DND-41 (cell line): ENCODE measurements around the gene MESP2.

Experiments
- EZH2 ChIP-seq: IDR thresholded peaks from 3 replicates; pipeline ENCODE4 v1.6.1; 2012; ENCODE audit warnings: borderline replicate concordance, low read depth, mild to moderate bottlenecking, moderate library complexity, low read length, inconsistent platforms; ENCODE audit not compliant: severe bottlenecking
- TF ChIP-seq, protein P1 (sequence below): IDR thresholded peaks from 2 replicates; pipeline ENCODE4 v1.5.1; 2012; ENCODE audit warnings: borderline replicate concordance, low read length, moderate library complexity, mild to moderate bottlenecking; ENCODE audit not compliant: poor library complexity, severe bottlenecking; ENCODE audit errors: extremely low read depth

DNA sequence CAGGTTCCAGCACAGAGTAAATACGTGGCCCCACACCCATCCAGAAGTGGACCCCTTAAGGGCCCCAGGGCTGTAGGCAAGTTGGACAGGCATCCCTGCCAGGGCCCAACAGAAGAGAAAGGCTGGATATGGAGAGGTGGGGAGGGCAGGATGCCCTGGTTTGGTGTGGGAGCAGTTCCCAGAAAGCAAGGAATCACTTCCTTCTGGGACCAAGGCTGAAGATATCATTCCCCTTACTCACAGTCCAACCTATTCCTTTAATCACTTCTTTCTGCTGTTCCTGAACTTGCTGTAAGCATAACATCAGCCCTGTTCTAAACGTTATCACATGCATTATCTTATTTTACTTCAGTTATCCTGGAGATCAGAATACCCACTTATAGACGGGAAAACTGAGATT lies 6.1 kb upstream of the MESP2 start:
- TF ChIP-seq, protein P1, sequence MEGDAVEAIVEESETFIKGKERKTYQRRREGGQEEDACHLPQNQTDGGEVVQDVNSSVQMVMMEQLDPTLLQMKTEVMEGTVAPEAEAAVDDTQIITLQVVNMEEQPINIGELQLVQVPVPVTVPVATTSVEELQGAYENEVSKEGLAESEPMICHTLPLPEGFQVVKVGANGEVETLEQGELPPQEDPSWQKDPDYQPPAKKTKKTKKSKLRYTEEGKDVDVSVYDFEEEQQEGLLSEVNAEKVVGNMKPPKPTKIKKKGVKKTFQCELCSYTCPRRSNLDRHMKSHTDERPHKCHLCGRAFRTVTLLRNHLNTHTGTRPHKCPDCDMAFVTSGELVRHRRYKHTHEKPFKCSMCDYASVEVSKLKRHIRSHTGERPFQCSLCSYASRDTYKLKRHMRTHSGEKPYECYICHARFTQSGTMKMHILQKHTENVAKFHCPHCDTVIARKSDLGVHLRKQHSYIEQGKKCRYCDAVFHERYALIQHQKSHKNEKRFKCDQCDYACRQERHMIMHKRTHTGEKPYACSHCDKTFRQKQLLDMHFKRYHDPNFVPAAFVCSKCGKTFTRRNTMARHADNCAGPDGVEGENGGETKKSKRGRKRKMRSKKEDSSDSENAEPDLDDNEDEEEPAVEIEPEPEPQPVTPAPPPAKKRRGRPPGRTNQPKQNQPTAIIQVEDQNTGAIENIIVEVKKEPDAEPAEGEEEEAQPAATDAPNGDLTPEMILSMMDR: no peak
- no peak for TF ChIP-seq EZH2
